GM12878 (cell line): Measurements from ENCODE around the gene PSAPL1. TPM values are rescaled to one million over a fixed set of nuclear protein-coding genes. Genes with fewer than 3 reads are reported as not detected.

ENCODE experiments used
- ATAC-seq: fragments of 200-7000 bp; cut with Tn5 transposase; 3 replicates; pipeline ENCODE4 v1.9.1; 2020; ENCODE audit warnings: mild to moderate bottlenecking, moderate library complexity
- BruUV-seq: library from RNA; stranded (reverse); fragments of 400-500 nt; replicated peaks from 2 replicates; lab custom pipeline; 2021; lab: Mats Ljungman, UMichigan
- CTCF ChIA-PET: fragments of 300-600 bp; sonication (Branson Sonifier 250); formaldehyde crosslinking; extraction: SDS; loops from one replicate; lab custom pipeline; 2021; ENCODE audit warnings: inconsistent platforms; lab: Yijun Ruan, JAX
- POLR2A ChIA-PET: fragments of 350-600 bp; formaldehyde crosslinking; extraction: SDS; loops from one replicate; lab custom pipeline; 2021; ENCODE audit warnings: inconsistent platforms; lab: Charles Lee
- RAD21 ChIA-PET: fragments of 300-600 bp; sonication (Branson Sonifier 250); formaldehyde crosslinking; loops from one replicate; lab custom pipeline; 2023; ENCODE audit warnings: antibody characterized with exemption; ENCODE audit not compliant: unreplicated experiment; lab: Charles Lee
- SMC1A ChIA-PET: fragments of 300-600 bp; sonication (Branson Sonifier 250); formaldehyde crosslinking; loops from one replicate; lab custom pipeline; 2023; ENCODE audit not compliant: unreplicated experiment, uncharacterized antibody; lab: Charles Lee
- DNase-seq: peaks from one replicate; pipeline ENCODE4 v3.0.0-alpha.2; 2011; ENCODE audit warnings: low read depth, low spot score
- FAIRE-seq: peaks from 3 replicates; lab custom pipeline; 2011; peaks lifted over from hg19 to GRCh38; lab: Jason Lieb, UNC
- H2AFZ ChIP-seq: 2 replicates; pipeline ENCODE4 v1.6.0; 2011; ENCODE audit warnings: low read depth, low read length, control low read depth; ENCODE audit not compliant: control insufficient read depth
- H3K27ac ChIP-seq: 2 replicates; pipeline ENCODE4 v1.5.1; 2011; ENCODE audit warnings: control low read depth; ENCODE audit not compliant: control insufficient read depth, insufficient read depth
- H3K27me3 ChIP-seq, 2 experiments: replicated peaks in 1 of 2; 2 replicates each; pipeline versions ENCODE4 v1.6.0 to v1.6.1; 2011; ENCODE audit warnings: low read length in 1 of 2; ENCODE audit not compliant: control insufficient read depth in 2 of 2, insufficient read depth in 2 of 2
- H3K36me3 ChIP-seq, 2 experiments: 2 replicates each; pipeline ENCODE4 v1.5.1; 2011; ENCODE audit warnings: low read length in 1 of 2; ENCODE audit not compliant: control insufficient read depth in 2 of 2, insufficient read depth in 2 of 2
- H3K4me1 ChIP-seq: 2 replicates; pipeline ENCODE4 v1.6.1; 2011; ENCODE audit warnings: mild to moderate bottlenecking, low read length, moderate library complexity, mixed read lengths; ENCODE audit not compliant: control insufficient read depth, insufficient read depth
- H3K4me2 ChIP-seq: 2 replicates; pipeline ENCODE4 v1.6.0; 2011; ENCODE audit warnings: control low read depth; ENCODE audit not compliant: control insufficient read depth, insufficient read depth
- H3K4me3 ChIP-seq: fragments of 200-600 bp; sonication (generic); 2 replicates; pipeline ENCODE4 v1.5.1; 2016
- H3K79me2 ChIP-seq: 2 replicates; pipeline ENCODE4 v1.6.0; 2011; ENCODE audit warnings: low read length; ENCODE audit not compliant: control insufficient read depth, insufficient read depth
- H3K9ac ChIP-seq: 2 replicates; pipeline ENCODE4 v1.8.0; 2011; ENCODE audit warnings: low read length, control low read depth, mixed read lengths; ENCODE audit not compliant: control insufficient read depth, insufficient read depth
- H3K9me3 ChIP-seq: replicated peaks from 3 replicates; pipeline ENCODE4 v1.5.1; 2011; ENCODE audit warnings: mild to moderate bottlenecking, low read length; ENCODE audit not compliant: control insufficient read depth, insufficient read depth
- H4K20me1 ChIP-seq: 2 replicates; pipeline ENCODE4 v1.6.0; 2011; ENCODE audit not compliant: control insufficient read depth, insufficient read depth
- MEF2A ChIP-seq: IDR thresholded peaks from 2 replicates; pipeline ENCODE4 v1.6.1; 2011; ENCODE audit warnings: low read depth, mild to moderate bottlenecking, low read length, moderate library complexity; ENCODE audit not compliant: insufficient read depth
- PKNOX1 ChIP-seq: fragments of 450-650 bp; IDR thresholded peaks from 2 replicates; pipeline ENCODE4 v1.6.1; 2016; ENCODE audit warnings: mild to moderate bottlenecking
- RUNX3 ChIP-seq: IDR thresholded peaks from 2 replicates; pipeline ENCODE4 v1.6.1; 2012; ENCODE audit warnings: low read length, inconsistent platforms
- SMAD5 ChIP-seq: IDR thresholded peaks from 2 replicates; pipeline ENCODE4 v1.6.1; 2016; ENCODE audit warnings: antibody characterized with exemption, low read depth
- SREBF1 ChIP-seq: IDR thresholded peaks from 2 replicates; pipeline ENCODE4 v1.6.1; 2012; ENCODE audit warnings: mild to moderate bottlenecking, low read length
- ZNF622 ChIP-seq: fragments of 450-650 bp; IDR thresholded peaks from 2 replicates; pipeline ENCODE4 v1.6.1; 2017; ENCODE audit warnings: mild to moderate bottlenecking, inconsistent platforms
- WGBS: methylation state at CpG from one replicate; pipeline ENCODE4 v1.1.6; 2016; ENCODE audit warnings: low lambda C conversion rate; ENCODE audit not compliant: insufficient replicate concordance, insufficient coverage; ENCODE audit errors: missing lambda C conversion rate; 5-methylcytosine and 5-hydroxymethylcytosine counted together
- in situ Hi-C: fragments of 300-500 bp; cut with MboI; formaldehyde crosslinking; loops from 9 replicates; pipeline ENCODE4 v1.14.3; 2018; ENCODE audit warnings: mixed read lengths
- intact Hi-C: fragments of 100-400 bp; cut with micrococcal nuclease; formaldehyde crosslinking; loops from one replicate; pipeline ENCODE4 v1.14.2; 2022; ENCODE audit not compliant: unreplicated experiment
- polyA plus RNA-seq, 11 experiments: library from polyadenylated mRNA; depleted of rRNA in 4 of 11; unstranded in 6 of 11; stranded (reverse) in 5 of 11; fragments of >200 nt; fragmentation: Nextera tagmentation in 4 of 11; fragmentation: Illumina TruSeq in 1 of 11; extraction: Ambion mirVana in 4 of 11; extraction: Trizol in 1 of 11; gene quantifications; 1 replicate in 1 of 11; 2 replicates in 10 of 11; pipeline versions ENCODE4 v1.2.1 to v1.2.3, GENCODE V29; 2011 to 2016; ENCODE audit warnings: inconsistent platforms in 2 of 11, missing spikeins in 2 of 11, low read depth in 1 of 11
- total RNA-seq, 4 experiments: library from RNA; depleted of rRNA in 3 of 4; stranded (reverse); fragments of >200 nt in 3 of 4; fragmentation: Illumina TruSeq in 1 of 4; extraction: Trizol in 1 of 4; gene quantifications; 2 replicates each; pipeline versions ENCODE4 v1.2.1 to v1.2.3, GENCODE V29; 2013 to 2021

PSAPL1 gene
- total and polyA plus RNA-seq, 10 of the 15 experiments (the other 5 are each of a cell fraction or from before 2014, with no cell fraction given) = not detected

- intact Hi-C loops = no loop called here
- Histone ChIP-seq H3K4me3 (no peak overlapping the region), H3K36me3 (no peaks in the 10 kb centered on the region), H3K79me2 (no peaks in the 10 kb centered on the region), H3K9ac (no peak overlapping the region), H3K27me3 (no peaks in the 10 kb centered on the region; a peak in 1 of 4 replicates), H3K27ac (no peak overlapping the region), H2AFZ (no peak overlapping the region), H3K9me3 (no peaks in the 10 kb centered on the region), H3K4me1 (no peaks in the 10 kb centered on the region), H3K4me2 (no peak overlapping the region), H4K20me1 (no peaks in the 10 kb centered on the region)
- ChIA-PET POLR2A (no interaction called here), CTCF (no interaction called here), RAD21 (no interaction called here), SMC1A (no interaction called here)
- ATAC-seq = no peak
- in situ Hi-C loops = no loop called here
- TF ChIP-seq PKNOX1 = no peak
- WGBS = 75% methylated on average over 8 of the region's 10 CpGs
- FAIRE-seq = no peak
- no peak for DNase-seq
- BruUV-seq = no TSS peak
Observed at GRCh38 chr4:7473081-7473480, 38.4 kb upstream of the PSAPL1 start.

- SMC1A ChIA-PET = no interaction called here
- CTCF ChIA-PET = no interaction called here
- Histone ChIP-seq H2AFZ (no peak overlapping the region), H3K9me3 (no peaks in the 10 kb centered on the region), H3K27ac (no peak overlapping the region), H4K20me1 (no peaks in the 10 kb centered on the region), H3K27me3 (no peaks in the 10 kb centered on the region), H3K4me3 (no peak overlapping the region), H3K4me2 (no peak overlapping the region), H3K79me2 (no peaks in the 10 kb centered on the region), H3K36me3 (no peaks in the 10 kb centered on the region), H3K4me1 (no peaks in the 10 kb centered on the region), H3K9ac (no peak overlapping the region)
- 14% methylated on average over 19 of the region's 19 CpGs for WGBS
- RAD21 ChIA-PET = no interaction called here
- DNase-seq = no peak
- no TSS peak for BruUV-seq
- in situ Hi-C loops = no loop called here
- POLR2A ChIA-PET = no interaction called here
- FAIRE-seq = no peak
- ATAC-seq = no peak
- TF ChIP-seq MEF2A (no peak), RUNX3 (no peak), ZNF622 (no peak), SMAD5 (no peak), SREBF1 (no peak)
- intact Hi-C loops = no loop called here
Observed at GRCh38 chr4:7472442-7473013, 37.8 kb upstream of the PSAPL1 start.
